ENCODE measurements around the gene TNS3.

Gene TNS3

GRCh38 chr7:47335071-47335470 is 246.8 kb downstream of the TNS3 start:
- no peaks in the 10 kb centered on the region; the same call in 1 of the 2 replicates for H4K20me1 ChIP-seq (ENCODE audit: insufficient read depth)
- no peak for TF ChIP-seq CTCF (conservative IDR thresholded peaks at IDR 0.05; ENCODE audit: low read depth, low read length)
- H3K27ac ChIP-seq, result no peak overlapping the region
- no peaks in the 10 kb centered on the region for H3K27me3 ChIP-seq (ENCODE audit: insufficient read depth, low read depth)
- no peak overlapping the region for H3K4me2 ChIP-seq
- no peak overlapping the region for H3K9ac ChIP-seq
- no peaks in the 10 kb centered on the region; the same call in 1 of the 2 replicates for H3K79me2 ChIP-seq (ENCODE audit: insufficient read depth, low read depth)
- H3K4me1 ChIP-seq (ENCODE audit: low read depth, poor library complexity, severe bottlenecking), result no peaks in the 10 kb centered on the region
- H3K4me3 ChIP-seq (IDR thresholded peaks at IDR 0.05; ENCODE audit: insufficient read depth, low read depth, low read length), result no peak overlapping the region
- H2AFZ ChIP-seq (ENCODE audit: low read depth), result no peak overlapping the region
- peaks cover 15% of the 10 kb centered on the region; the same call in 1 of the 2 replicates for H3K36me3 ChIP-seq (ENCODE audit: insufficient read depth)

- H2AFZ ChIP-seq (ENCODE audit: low read depth), result no peak overlapping the region
- no peak overlapping the region for H3K27ac ChIP-seq
- no peak for TF ChIP-seq CTCF (conservative IDR thresholded peaks at IDR 0.05; ENCODE audit: low read depth, low read length)
- H3K4me2 ChIP-seq, result no peak overlapping the region
- peaks cover 19% of the 10 kb centered on the region; the same call in 1 of the 2 replicates for H3K36me3 ChIP-seq (ENCODE audit: insufficient read depth)
- H3K9ac ChIP-seq, result no peak overlapping the region
- no peaks in the 10 kb centered on the region for H3K4me1 ChIP-seq (ENCODE audit: low read depth, poor library complexity, severe bottlenecking)
- H3K27me3 ChIP-seq (ENCODE audit: insufficient read depth, low read depth), result no peaks in the 10 kb centered on the region
- H3K79me2 ChIP-seq (ENCODE audit: insufficient read depth, low read depth), result no peaks in the 10 kb centered on the region; the same call in 1 of the 2 replicates
- H3K4me3 ChIP-seq (IDR thresholded peaks at IDR 0.05; ENCODE audit: insufficient read depth, low read depth, low read length), result no peak overlapping the region
- H4K20me1 ChIP-seq (ENCODE audit: insufficient read depth), result no peaks in the 10 kb centered on the region; the same call in 1 of the 2 replicates
Measured at GRCh38 chr7:47333959-47334358, 248.0 kb downstream of the TNS3 start.

GRCh38 chr7:47333554-47333887 is 248.4 kb downstream of the TNS3 start:
- peaks cover 19% of the 10 kb centered on the region; the same call in 1 of the 2 replicates for H3K36me3 ChIP-seq (ENCODE audit: insufficient read depth)
- TF ChIP-seq CTCF (conservative IDR thresholded peaks at IDR 0.05; ENCODE audit: low read depth, low read length), result no peak
- no peaks in the 10 kb centered on the region; the same call in 1 of the 2 replicates for H4K20me1 ChIP-seq (ENCODE audit: insufficient read depth)
- H3K4me1 ChIP-seq (ENCODE audit: low read depth, poor library complexity, severe bottlenecking), result no peaks in the 10 kb centered on the region
- no peak overlapping the region for H3K4me3 ChIP-seq (IDR thresholded peaks at IDR 0.05; ENCODE audit: insufficient read depth, low read depth, low read length)
- no peak overlapping the region for H3K27ac ChIP-seq
- no peak overlapping the region for H3K9ac ChIP-seq
- H2AFZ ChIP-seq (ENCODE audit: low read depth), result no peak overlapping the region
- no peak overlapping the region for H3K4me2 ChIP-seq
- no peaks in the 10 kb centered on the region; the same call in 1 of the 2 replicates for H3K79me2 ChIP-seq (ENCODE audit: insufficient read depth, low read depth)
- no peaks in the 10 kb centered on the region for H3K27me3 ChIP-seq (ENCODE audit: insufficient read depth, low read depth)

GRCh38 chr7:47332681-47333553 is 249.0 kb downstream of the TNS3 start:
- Histone ChIP-seq H3K9ac (no peak overlapping the region), H2AFZ (ENCODE audit: low read depth) (no peak overlapping the region), H3K4me1 (ENCODE audit: low read depth, poor library complexity, severe bottlenecking) (no peaks in the 10 kb centered on the region), H3K4me2 (no peak overlapping the region), H4K20me1 (ENCODE audit: insufficient read depth) (no peaks in the 10 kb centered on the region; the same call in 1 of the 2 replicates), H3K79me2 (ENCODE audit: insufficient read depth, low read depth) (no peaks in the 10 kb centered on the region; the same call in 1 of the 2 replicates), H3K27ac (no peak overlapping the region), H3K4me3 (IDR thresholded peaks at IDR 0.05; ENCODE audit: insufficient read depth, low read depth, low read length) (no peak overlapping the region), H3K36me3 (ENCODE audit: insufficient read depth) (peaks cover 19% of the 10 kb centered on the region; the same call in 1 of the 2 replicates), H3K27me3 (ENCODE audit: insufficient read depth, low read depth) (no peaks in the 10 kb centered on the region)
- TF ChIP-seq CTCF (conservative IDR thresholded peaks at IDR 0.05; ENCODE audit: low read depth, low read length), result no peak

Measured in KMS-11 (cell line).